ENCODE results near the gene SLC7A6OS.
A peak's percentile ranks its signal among the peaks of the same experiment; 100 is the strongest.

The SLC7A6OS gene

DNA sequence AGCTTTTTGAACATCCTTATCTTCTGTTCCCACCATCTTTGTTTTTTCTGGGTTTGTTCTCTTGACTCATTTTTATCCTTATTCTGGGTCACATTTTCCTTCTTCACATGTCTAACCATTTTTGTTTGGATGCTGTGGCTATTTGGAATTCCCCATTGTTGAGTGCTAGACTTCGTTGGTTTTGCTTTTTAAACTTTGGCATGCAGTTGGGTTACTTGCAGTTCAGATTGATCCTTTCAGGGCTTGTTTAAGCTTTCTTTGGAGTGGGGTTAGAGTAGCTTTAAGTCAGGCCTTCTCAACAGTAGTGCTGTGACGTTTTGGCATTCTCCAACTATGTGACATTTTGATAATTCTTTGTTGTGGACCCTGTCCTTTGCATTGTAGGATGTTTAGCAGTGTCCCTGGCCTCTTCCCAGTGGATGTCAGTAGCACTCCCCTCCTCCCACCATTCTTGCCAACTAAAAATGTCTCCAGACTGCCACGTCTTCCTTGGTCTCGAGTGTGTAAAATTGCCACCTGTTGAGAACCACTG, 21.2 kb upstream of the SLC7A6OS start:
- FAIRE-seq (peak; percentile 35), DNase-seq (ENCODE audit: insufficient read length, low spot score) (no peak)
- TF ChIP-seq POLR2A (IDR thresholded peaks at IDR 0.05; ENCODE audit: low read depth, low read length) (no peak), PAX5 (IDR thresholded peaks at IDR 0.05; ENCODE audit: insufficient read depth, low read length, severe bottlenecking) (no peak), POU2F2 (IDR thresholded peaks at IDR 0.05; ENCODE audit: low read depth, low read length) (no peak), POLR2AphosphoS5 (IDR thresholded peaks at IDR 0.05; ENCODE audit: low read depth, low read length) (no peak), SPI1 (IDR thresholded peaks at IDR 0.05; ENCODE audit: low read depth, low read length) (no peak), TAF1 (IDR thresholded peaks at IDR 0.05; ENCODE audit: low read depth, low read length) (no peak)

DNA sequence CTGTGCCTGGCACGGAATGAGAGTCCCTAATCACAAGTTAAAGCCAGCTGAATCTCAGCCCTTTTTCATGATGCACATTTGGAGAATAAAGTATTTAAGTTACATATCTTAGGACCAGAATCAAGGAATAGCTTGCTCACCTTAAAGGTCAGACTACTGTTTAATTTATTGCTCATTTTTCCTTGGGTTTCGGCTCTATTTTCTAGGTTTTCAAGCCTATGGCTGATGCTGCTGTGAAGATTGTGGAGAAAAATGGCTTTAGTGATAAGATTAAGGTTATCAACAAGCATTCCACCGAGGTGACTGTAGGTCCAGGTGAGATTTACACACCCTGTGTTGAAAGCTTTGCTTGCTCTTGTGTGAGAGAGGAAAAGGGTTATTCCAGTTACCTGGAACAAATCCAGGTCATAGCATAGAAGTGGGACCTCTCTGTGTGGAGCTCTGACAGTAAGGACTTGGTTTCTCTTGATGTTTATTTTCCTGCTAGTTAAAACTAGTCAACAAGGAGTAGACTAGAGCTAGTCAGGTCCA, 18.2 kb upstream of the SLC7A6OS start:
- TF ChIP-seq TAF1 (IDR thresholded peaks at IDR 0.05; ENCODE audit: low read depth, low read length) = no peak
- TF ChIP-seq POLR2A (IDR thresholded peaks at IDR 0.05; ENCODE audit: low read depth, low read length) = no peak
- no peak for TF ChIP-seq POU2F2 (IDR thresholded peaks at IDR 0.05; ENCODE audit: low read depth, low read length)
- no peak for TF ChIP-seq POLR2AphosphoS5 (IDR thresholded peaks at IDR 0.05; ENCODE audit: low read depth, low read length)
- no peak for TF ChIP-seq SPI1 (IDR thresholded peaks at IDR 0.05; ENCODE audit: low read depth, low read length)
- no peak for TF ChIP-seq PAX5 (IDR thresholded peaks at IDR 0.05; ENCODE audit: insufficient read depth, low read length, severe bottlenecking)
- DNase-seq (ENCODE audit: insufficient read length, low spot score) = no peak
- no peak for FAIRE-seq

DNA sequence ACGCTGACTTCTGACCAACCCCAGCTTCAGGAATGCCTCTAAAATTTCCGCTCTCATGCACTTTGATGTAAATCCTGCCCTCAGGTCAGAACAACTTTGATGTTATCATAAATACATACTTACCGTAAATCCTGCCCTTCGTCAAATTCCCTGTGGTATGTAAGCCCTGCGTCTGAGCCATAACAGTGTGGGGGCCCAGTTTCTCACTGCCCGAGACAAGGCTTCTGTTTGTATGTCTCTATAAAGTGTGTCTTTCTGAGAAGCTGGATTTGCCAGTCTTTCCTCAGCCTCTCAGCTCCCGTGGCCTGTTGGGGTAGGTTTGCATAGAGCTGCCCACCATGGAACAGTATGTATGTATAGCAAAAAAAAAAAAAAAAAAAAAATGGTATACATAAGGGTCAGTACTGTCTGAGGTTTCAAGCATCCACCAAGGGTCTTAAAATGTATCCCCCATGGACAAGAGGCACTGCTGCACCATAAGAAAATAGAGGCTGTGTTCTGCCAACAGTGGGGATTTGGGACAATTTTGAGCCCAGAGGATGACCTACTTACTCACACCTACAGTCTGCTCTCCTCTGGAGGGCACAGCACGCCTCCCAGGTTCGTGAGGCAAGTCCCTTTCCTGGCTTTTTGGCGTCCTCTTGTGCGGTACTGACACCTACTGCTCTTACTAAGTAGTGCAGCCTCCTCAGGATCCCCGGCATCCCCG, 17.6 kb upstream of the SLC7A6OS start:
- TF ChIP-seq SPI1 (IDR thresholded peaks at IDR 0.05; ENCODE audit: low read depth, low read length) (no peak), POU2F2 (IDR thresholded peaks at IDR 0.05; ENCODE audit: low read depth, low read length) (no peak), POLR2A (IDR thresholded peaks at IDR 0.05; ENCODE audit: low read depth, low read length) (no peak), POLR2AphosphoS5 (IDR thresholded peaks at IDR 0.05; ENCODE audit: low read depth, low read length) (no peak), TAF1 (IDR thresholded peaks at IDR 0.05; ENCODE audit: low read depth, low read length) (no peak), PAX5 (IDR thresholded peaks at IDR 0.05; ENCODE audit: insufficient read depth, low read length, severe bottlenecking) (no peak)
- FAIRE-seq (peak; percentile 88), DNase-seq (ENCODE audit: insufficient read length, low spot score) (peak; percentile 62)

DNA sequence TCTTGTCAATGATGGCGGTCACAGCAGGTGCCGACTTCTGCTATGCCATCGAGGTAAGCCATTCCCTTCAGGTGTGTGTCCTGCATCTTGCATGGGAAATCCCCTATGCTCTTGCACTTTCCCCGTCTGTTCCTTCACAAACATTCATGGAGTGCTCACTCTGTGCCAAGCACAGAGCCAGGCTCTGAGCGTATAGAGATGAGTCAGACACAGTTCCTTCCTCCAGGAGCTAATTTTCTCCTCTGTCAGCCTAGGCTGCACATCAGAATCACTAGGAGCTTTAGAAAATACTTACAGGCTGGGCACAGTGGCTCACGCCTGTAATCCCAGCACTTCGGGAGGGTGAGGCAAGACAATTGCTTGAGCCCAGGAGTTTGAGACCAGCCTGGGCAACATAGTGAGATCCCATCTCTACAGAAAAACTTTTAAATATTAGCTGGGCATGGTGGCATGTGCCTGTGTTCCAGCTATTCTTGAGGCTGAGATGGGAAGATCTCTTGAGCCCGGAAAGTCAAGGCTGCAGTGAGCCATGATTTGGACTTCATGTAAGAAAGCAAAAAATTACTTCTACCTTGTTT, 14.1 kb upstream of the SLC7A6OS start:
- FAIRE-seq = no peak
- no peak for DNase-seq (ENCODE audit: insufficient read length, low spot score)

DNA sequence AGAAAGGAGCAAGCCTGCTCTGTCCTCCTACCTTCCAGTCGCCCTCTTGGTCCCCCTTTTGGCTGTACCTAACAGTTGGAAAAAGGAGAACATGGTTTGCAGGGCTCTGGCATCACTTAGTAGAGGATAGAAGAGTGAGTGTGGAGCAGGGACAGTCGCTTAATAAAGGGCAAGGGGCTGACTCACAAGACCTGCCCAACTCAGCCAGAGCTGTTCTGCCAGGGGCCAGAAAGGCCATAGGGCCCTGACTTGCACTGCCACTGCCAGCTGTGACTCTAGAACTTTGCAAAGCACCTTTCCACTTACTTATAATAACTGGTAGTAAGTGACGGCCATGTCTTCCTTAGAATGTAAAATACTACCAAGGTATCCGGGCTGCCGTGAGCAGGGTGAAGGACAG, 13.6 kb upstream of the SLC7A6OS start:
- TF ChIP-seq SPI1 (IDR thresholded peaks at IDR 0.05; ENCODE audit: low read depth, low read length) (no peak), POLR2AphosphoS5 (IDR thresholded peaks at IDR 0.05; ENCODE audit: low read depth, low read length) (no peak)
- no peak for DNase-seq (ENCODE audit: insufficient read length, low spot score)
- no peak for FAIRE-seq

More for the DNA sequence above, 14.1 kb upstream of the SLC7A6OS start:
- no peak for TF ChIP-seq POLR2AphosphoS5 (IDR thresholded peaks at IDR 0.05; ENCODE audit: low read depth, low read length)
- no peak for TF ChIP-seq PAX5 (IDR thresholded peaks at IDR 0.05; ENCODE audit: insufficient read depth, low read length, severe bottlenecking)
- no peak for TF ChIP-seq POLR2A (IDR thresholded peaks at IDR 0.05; ENCODE audit: low read depth, low read length)
- TF ChIP-seq SPI1 (IDR thresholded peaks at IDR 0.05; ENCODE audit: low read depth, low read length) = no peak
- TF ChIP-seq TAF1 (IDR thresholded peaks at IDR 0.05; ENCODE audit: low read depth, low read length) = no peak
- TF ChIP-seq POU2F2 (IDR thresholded peaks at IDR 0.05; ENCODE audit: low read depth, low read length) = no peak

DNA sequence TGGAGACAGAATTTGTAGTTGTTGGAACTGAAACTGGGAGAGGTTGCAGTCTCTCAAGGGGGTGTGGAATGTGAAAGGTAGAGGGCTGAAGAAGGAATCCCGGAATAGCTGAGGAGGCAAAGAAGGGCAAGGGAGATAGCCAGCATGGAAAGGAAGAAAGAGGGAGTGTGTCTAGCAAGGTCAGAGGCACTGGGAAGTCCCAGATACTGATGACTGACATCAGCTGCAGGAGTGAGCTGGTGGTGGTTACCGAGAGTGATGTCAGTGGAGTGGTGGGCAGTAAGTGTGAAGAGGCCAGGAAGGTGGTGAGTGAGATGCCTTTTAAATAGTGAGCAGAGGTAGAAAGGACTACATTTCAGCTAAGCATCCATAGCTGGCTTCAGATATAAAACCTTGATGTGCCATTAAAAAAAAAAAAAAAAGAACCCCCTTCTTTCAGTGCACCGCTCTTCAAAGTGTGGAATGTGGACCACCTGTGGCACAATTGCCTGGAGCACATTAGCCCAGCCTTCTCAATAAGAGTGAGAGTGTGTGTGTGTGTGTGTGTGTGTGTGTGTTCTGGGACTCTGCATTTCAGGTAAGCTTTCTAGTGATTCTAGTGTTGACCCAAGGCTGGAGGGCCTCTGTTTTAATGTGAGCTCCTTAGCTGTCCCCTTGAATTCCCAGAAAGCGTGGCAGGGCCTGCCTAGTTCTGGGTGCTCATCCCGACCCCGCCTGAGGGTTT, 8.6 kb upstream of the SLC7A6OS start:
- FAIRE-seq (no peak), DNase-seq (ENCODE audit: insufficient read length, low spot score) (no peak)
- no peak for TF ChIP-seq PAX5 (IDR thresholded peaks at IDR 0.05; ENCODE audit: insufficient read depth, low read length, severe bottlenecking)
- no peak for TF ChIP-seq POLR2A (IDR thresholded peaks at IDR 0.05; ENCODE audit: low read depth, low read length)
- no peak for TF ChIP-seq POLR2AphosphoS5 (IDR thresholded peaks at IDR 0.05; ENCODE audit: low read depth, low read length)
- TF ChIP-seq POU2F2 (IDR thresholded peaks at IDR 0.05; ENCODE audit: low read depth, low read length) = no peak
- TF ChIP-seq TAF1 (IDR thresholded peaks at IDR 0.05; ENCODE audit: low read depth, low read length) = no peak
- TF ChIP-seq SPI1 (IDR thresholded peaks at IDR 0.05; ENCODE audit: low read depth, low read length) = no peak

DNA sequence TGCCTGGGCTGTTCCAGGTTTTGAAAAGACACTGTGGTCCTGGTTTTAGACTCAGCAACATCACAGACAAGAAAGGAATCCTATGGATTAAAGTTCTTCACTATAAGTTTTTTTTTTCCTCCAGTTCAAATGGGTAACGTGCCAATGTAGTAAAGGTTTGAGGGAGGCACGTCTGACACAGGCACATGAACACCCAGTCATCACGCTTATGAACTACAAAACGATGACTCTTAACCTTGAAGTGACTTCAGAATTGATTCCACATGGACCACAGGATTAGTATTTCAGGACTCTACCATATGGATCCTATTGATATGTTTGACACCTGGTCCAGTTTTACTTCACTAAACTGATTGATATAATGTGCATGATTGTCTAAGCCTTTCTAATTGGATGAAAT, 2.4 kb upstream of the SLC7A6OS start:
- FAIRE-seq = no peak
- DNase-seq (ENCODE audit: insufficient read length, low spot score) = no peak
- TF ChIP-seq PAX5 (IDR thresholded peaks at IDR 0.05; ENCODE audit: insufficient read depth, low read length, severe bottlenecking) = no peak
- TF ChIP-seq POLR2A (IDR thresholded peaks at IDR 0.05; ENCODE audit: low read depth, low read length) = no peak
- TF ChIP-seq SPI1 (IDR thresholded peaks at IDR 0.05; ENCODE audit: low read depth, low read length) = no peak

DNA sequence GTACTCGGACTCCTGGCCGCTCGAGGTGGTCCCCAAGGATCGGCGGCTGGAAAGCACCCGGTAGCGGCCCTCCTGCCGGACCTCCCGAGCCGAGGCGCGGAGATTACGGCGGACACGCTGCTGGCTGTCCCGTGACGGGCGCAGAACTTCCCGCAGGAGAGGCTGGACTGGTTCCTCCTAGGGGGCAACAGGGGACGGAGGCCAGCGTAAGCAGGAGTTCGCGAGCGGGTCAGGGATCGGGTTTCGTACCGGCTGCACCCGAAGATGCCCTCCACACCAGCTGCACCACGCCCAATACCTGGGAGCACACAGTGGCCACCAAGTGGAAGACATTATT, 341 bp downstream of the SLC7A6OS start:
- DNase-seq (ENCODE audit: insufficient read length, low spot score) (no peak), FAIRE-seq (no peak)
- TF ChIP-seq POLR2A (IDR thresholded peaks at IDR 0.05; ENCODE audit: low read depth, low read length) = no peak
- no peak for TF ChIP-seq SPI1 (IDR thresholded peaks at IDR 0.05; ENCODE audit: low read depth, low read length)
- TF ChIP-seq POLR2AphosphoS5 (IDR thresholded peaks at IDR 0.05; ENCODE audit: low read depth, low read length) = no peak
- no peak for TF ChIP-seq POU2F2 (IDR thresholded peaks at IDR 0.05; ENCODE audit: low read depth, low read length)
- TF ChIP-seq TAF1 (IDR thresholded peaks at IDR 0.05; ENCODE audit: low read depth, low read length) = no peak
- no peak for TF ChIP-seq PAX5 (IDR thresholded peaks at IDR 0.05; ENCODE audit: insufficient read depth, low read length, severe bottlenecking)

DNA sequence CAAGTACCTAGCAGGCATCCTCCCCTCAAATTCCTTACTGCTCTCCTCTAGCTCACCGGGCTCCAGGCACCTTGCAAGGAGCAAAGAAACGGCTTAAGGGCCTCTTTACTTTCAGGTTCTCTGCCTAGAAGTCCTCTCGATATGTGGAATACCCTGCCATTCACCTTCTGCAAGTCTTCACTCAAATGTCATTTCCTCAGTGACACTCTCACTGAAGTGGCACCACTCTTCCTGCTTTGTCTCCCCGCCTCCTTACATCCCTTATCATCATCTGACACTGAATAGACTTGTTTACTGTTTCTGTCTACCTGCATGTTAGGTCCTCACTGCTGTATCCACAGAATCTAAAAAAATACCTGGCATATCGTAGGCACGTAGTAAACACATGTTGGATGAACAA, 947 bp downstream of the SLC7A6OS start:
- no peak for FAIRE-seq
- DNase-seq (ENCODE audit: insufficient read length, low spot score) = no peak
- no peak for TF ChIP-seq POU2F2 (IDR thresholded peaks at IDR 0.05; ENCODE audit: low read depth, low read length)

All from GM12891 (cell line).